Pancreas (tissue), 10 donors: Measurements from ENCODE around the gene DNER. TPM values are rescaled to one million over a fixed set of nuclear protein-coding genes. Genes with fewer than 3 reads are reported as not detected.
A peak's percentile ranks its signal among the peaks of the same experiment; 100 is the strongest.

Experiments used
- ATAC-seq, 4 donors: fragments of 200-7000 bp; cut with Tn5 transposase; one replicate each; pipeline versions ENCODE4 v1.8.0 to v1.9.1; 2020; ENCODE audit warnings: mild to moderate bottlenecking in 4 of 4, moderate library complexity in 4 of 4
- DNase-seq, 6 donors: peaks; one replicate each; pipeline ENCODE4 v3.0.0-alpha.2; 2020
- FAIRE-seq: peaks from 2 replicates; lab custom pipeline; 2012; peaks lifted over from hg19 to GRCh38; lab: Jason Lieb, UNC
- H3K27ac ChIP-seq, 4 donors: fragments of 200-600 bp; sonication (generic); 1 replicate in 3 of 4; 2 replicates in 1 of 4; pipeline versions ENCODE4 v1.5.0 to v1.8.0; 2020
- H3K27me3 ChIP-seq, 4 donors: fragments of 200-600 bp; one replicate each; pipeline ENCODE4 v1.8.0; 2021
- H3K36me3 ChIP-seq, 3 donors: fragments of 200-600 bp; sonication (generic) in 1 of 3; one replicate each; pipeline versions ENCODE4 v1.5.0 to v1.8.0; 2020 to 2021
- H3K4me1 ChIP-seq, 3 donors: fragments of 200-600 bp; one replicate each; pipeline ENCODE4 v1.8.0; 2021
- H3K4me3 ChIP-seq, 4 donors: fragments of 200-600 bp; sonication (generic) in 2 of 4; one replicate each; pipeline versions ENCODE4 v1.5.0 to v1.8.0; 2020 to 2021
- H3K9me3 ChIP-seq, 4 donors: fragments of 200-600 bp; one replicate each; pipeline ENCODE4 v1.8.0; 2021
- whole genome bisulfite sequencing, 2 donors: extraction: QIAGEN DNeasy Blood & Tissue Kit; methylation state at CpG; one replicate each; pipeline ENCODE4 v1.1.7; 2013; 5-methylcytosine and 5-hydroxymethylcytosine counted together
- intact Hi-C, 3 donors: fragments of 100-400 bp; cut with DNase I; formaldehyde crosslinking; loops; one replicate each; pipeline versions ENCODE4 v1.11.1 to v1.14.2; 2022
- polyA plus RNA-seq, 2 donors: library from polyadenylated mRNA; stranded (reverse); fragments of 200-250 nt; gene quantifications; one replicate each; pipeline ENCODE4 v1.2.3, GENCODE V29; 2013
- total RNA-seq, 6 donors: library from RNA; stranded (reverse); fragmentation: NEBNext Ultra II Directional in 4 of 6; extraction: Animal tissue kit (Norgen Biotek cat#: 25700) in 4 of 6; gene quantifications; one replicate each; pipeline versions ENCODE4 v1.2.1 to v1.2.4, GENCODE V29; 2021 to 2023
- TF ChIP-seq, protein P1 (sequence below), 4 donors: fragments of 200-600 bp; sonication (generic) in 3 of 4; IDR thresholded peaks; one replicate each; pipeline versions ENCODE4 v1.5.0 to v1.8.0; 2021; ENCODE audit warnings: antibody characterized with exemption in 4 of 4
- donor health status: healthy with polysubstance abuse.
- donor health status: DM: no; HTN: no; CAD: no; lungs with moderate emphysema.
- donor health status: DM: no; HTN: no; CAD: no.
- donor health status: control.
- donor health status: control.
- donor health status: Bipolar disorder and iron deficiency.
- donor health status: DM: yes; HTN: yes; CAD: no.
- donor health status: DM: no; HTN: no; CAD: no.
- donor health status: DM: no; HTN: no; CAD: no.
- donor health status: DM: yes; HTN: yes; CAD: no.

The DNER gene
- total and polyA plus RNA-seq, 8 donors, result 0.25 to 2.3 (median 0.44) TPM

DNA sequence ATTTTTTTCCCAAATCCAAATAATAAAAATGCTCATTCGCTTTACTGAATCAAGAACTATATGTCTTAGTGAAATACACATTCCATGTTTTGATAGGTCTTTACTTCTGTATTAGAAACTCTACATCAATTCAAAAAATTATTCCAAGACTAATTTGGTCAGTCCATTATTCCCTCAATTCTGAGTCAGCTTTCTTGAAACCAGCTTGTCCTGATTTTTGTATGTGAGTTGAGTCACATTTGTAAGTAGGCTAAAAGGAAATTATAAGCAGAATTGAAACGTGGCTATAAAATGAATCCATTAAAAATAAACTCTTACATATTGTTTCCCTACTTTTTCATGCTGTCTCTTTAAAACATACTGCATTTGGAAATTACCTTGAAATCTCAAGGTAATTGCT lies 113.0 kb downstream of the DNER start:
- intact Hi-C loops, result no loop called here
- DNase-seq (no peak), ATAC-seq (no peak), FAIRE-seq (no peak)
- 52 to 63% methylated on average over 2 of the region's 2 CpGs for WGBS, 2 donors
- TF ChIP-seq, protein P1, sequence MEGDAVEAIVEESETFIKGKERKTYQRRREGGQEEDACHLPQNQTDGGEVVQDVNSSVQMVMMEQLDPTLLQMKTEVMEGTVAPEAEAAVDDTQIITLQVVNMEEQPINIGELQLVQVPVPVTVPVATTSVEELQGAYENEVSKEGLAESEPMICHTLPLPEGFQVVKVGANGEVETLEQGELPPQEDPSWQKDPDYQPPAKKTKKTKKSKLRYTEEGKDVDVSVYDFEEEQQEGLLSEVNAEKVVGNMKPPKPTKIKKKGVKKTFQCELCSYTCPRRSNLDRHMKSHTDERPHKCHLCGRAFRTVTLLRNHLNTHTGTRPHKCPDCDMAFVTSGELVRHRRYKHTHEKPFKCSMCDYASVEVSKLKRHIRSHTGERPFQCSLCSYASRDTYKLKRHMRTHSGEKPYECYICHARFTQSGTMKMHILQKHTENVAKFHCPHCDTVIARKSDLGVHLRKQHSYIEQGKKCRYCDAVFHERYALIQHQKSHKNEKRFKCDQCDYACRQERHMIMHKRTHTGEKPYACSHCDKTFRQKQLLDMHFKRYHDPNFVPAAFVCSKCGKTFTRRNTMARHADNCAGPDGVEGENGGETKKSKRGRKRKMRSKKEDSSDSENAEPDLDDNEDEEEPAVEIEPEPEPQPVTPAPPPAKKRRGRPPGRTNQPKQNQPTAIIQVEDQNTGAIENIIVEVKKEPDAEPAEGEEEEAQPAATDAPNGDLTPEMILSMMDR (IDR thresholded peaks at IDR 0.05), result no peak
- Histone ChIP-seq H3K4me1 (no peaks in the 10 kb centered on the region), H3K27ac (no peak overlapping the region), H3K27me3 (no peaks in the 10 kb centered on the region), H3K36me3 (no peaks in the 10 kb centered on the region), H3K9me3 (no peaks in the 10 kb centered on the region), H3K4me3 (no peak overlapping the region)

DNA sequence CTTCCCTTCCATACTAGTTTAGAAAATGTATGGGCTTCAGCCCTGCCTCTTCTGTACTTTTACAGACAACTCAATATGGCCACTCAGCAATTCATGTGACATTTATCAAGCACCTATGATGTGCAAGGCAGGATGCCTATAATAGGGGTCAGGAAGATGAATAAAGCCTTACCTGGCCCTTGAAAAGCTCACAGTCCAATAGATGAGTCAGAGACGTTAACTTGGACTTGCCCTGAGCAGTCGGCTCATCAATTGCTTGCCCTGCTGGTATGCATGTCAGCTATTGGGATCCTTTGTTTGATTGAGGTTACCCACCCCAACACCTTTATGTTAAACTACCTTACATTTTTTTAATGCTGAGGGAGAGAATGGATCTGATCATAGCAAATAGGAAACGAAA lies 116.1 kb downstream of the DNER start:
- no peak overlapping the region for H3K27ac ChIP-seq
- H3K9me3 ChIP-seq, result no peaks in the 10 kb centered on the region
- 48 to 66% methylated on average over 3 of the region's 3 CpGs for WGBS, 2 donors
- intact Hi-C loops, result no loop called here
- no peak for FAIRE-seq
- TF ChIP-seq, protein P1 (IDR thresholded peaks at IDR 0.05), result no peak
- H3K27me3 ChIP-seq, result no peaks in the 10 kb centered on the region
- ATAC-seq, result no peak
- H3K4me1 ChIP-seq, result no peaks in the 10 kb centered on the region
- DNase-seq, result no peak
- no peaks in the 10 kb centered on the region for H3K36me3 ChIP-seq
- H3K4me3 ChIP-seq, result no peak overlapping the region

DNA sequence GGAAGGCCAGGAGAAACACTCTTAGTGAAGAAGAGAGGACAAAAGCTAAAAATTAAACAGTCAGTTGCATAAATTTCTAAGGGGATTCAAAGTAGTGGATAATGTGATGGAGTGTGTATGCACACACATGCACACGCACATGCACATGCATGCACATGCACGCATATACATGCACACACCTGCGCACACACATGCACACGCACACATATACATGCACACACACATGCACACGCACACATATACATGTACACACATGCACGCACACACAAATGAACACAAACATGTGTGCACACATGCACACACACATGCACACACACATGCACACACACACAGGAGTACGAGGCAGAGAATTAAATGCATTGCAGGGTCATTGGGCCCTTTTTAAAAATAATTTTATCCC lies 117.6 kb downstream of the DNER start:
- ATAC-seq (no peak), DNase-seq (no peak), FAIRE-seq (no peak)
- Histone ChIP-seq H3K4me1 (no peaks in the 10 kb centered on the region), H3K9me3 (no peaks in the 10 kb centered on the region), H3K27me3 (no peaks in the 10 kb centered on the region), H3K36me3 (no peaks in the 10 kb centered on the region), H3K4me3 (no peak overlapping the region), H3K27ac (no peak overlapping the region)
- intact Hi-C loops, result no loop called here
- WGBS, 2 donors, result 54 to 56% methylated on average over 7 of the region's 7 CpGs
- TF ChIP-seq, protein P1 (IDR thresholded peaks at IDR 0.05), result no peak

DNA sequence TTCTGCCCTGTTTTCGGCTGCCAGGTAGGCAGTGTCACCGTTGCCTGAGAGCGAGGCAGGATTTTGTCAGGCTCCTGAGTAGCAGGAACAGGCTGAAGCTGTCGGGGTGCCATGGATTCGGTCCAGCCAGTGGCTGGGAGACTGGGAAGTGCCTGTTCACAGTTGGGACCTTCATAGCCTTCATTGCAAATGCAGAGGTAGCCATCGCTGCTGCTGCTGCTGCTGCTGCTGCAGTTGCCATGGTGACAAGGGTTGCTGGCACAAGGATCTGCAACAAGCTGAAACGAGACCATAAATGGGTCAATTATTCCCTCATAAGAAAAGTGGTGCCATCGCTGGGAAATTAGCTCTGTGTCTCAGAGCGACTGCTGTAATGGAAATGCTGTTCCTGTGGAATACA lies 122.7 kb downstream of the DNER start:
- no peak for ATAC-seq
- H3K27ac ChIP-seq, result no peak overlapping the region
- no peak for DNase-seq
- H3K9me3 ChIP-seq, result no peaks in the 10 kb centered on the region
- no peak overlapping the region for H3K4me3 ChIP-seq
- H3K27me3 ChIP-seq, result no peaks in the 10 kb centered on the region
- intact Hi-C loops, result no loop called here
- WGBS, 2 donors, result 56 to 71% methylated on average over 9 of the region's 9 CpGs
- H3K36me3 ChIP-seq, result no peaks in the 10 kb centered on the region
- no peak for FAIRE-seq
- TF ChIP-seq, protein P1 (IDR thresholded peaks at IDR 0.05), result no peak
- H3K4me1 ChIP-seq, result no peaks in the 10 kb centered on the region

DNA sequence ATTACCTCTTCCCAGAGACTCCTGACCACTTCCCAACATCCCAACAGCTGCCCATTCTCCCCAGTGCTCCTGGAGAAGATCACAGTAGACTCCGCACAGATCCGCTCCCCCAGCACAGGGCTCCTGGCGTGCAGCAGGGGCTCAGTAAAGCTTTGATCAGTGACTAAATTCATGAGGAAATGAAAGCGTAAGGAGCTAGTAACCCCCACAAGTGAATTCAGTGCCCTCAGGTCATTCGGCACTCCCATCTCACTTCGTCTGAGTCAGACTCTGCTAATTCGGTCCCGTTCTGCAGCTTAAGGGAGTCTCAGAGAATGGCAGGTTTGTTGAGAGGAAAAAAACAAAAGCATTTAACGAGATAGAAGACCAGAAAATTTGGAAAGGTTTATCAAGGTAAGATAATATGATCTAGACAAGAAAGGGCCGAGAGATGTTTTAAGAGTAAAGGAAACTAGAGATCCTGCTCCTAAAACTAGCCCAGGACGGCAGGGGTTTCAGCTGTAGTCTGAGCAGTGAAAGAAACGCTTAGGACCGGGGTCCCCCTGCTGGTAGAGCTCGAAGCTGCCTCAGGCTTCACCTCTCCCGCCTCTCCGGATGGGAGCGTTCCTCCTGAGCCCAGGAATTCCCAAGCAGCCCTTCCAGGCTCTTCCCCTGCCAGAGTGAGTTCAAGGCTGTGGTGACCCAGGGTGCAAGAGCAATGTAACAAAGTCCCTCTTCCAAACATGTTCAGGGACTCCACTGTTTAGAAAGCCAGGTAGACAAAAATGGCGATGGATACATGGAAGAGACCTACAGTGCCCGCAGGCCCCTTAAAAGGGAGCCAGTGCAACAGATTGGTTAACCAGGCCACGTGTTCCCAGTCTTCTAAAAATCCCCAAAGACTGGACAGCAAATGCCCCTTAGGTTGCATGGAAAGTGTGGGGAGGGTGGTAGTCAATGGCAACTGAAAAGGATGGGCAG lies 127.3 kb downstream of the DNER start:
- no peak overlapping the region for H3K27ac ChIP-seq
- ATAC-seq (peak; percentile 86 to 99 (median 98)), DNase-seq (peak; percentile 48 to 84 (median 74)), FAIRE-seq (no peak)
- H3K4me3 ChIP-seq, result peak overlapping the region in 1 of 4 donors; percentile 17
- H3K27me3 ChIP-seq, result no peaks in the 10 kb centered on the region
- no peaks in the 10 kb centered on the region for H3K36me3 ChIP-seq
- WGBS, 2 donors, result 25 to 26% methylated on average over 20 of the region's 20 CpGs
- H3K4me1 ChIP-seq, result no peaks in the 10 kb centered on the region
- TF ChIP-seq, protein P1 (IDR thresholded peaks at IDR 0.05), result peak; percentile 64 to 81 (median 76)
- no peaks in the 10 kb centered on the region for H3K9me3 ChIP-seq
- intact Hi-C loops, result loop anchor here in 1 of 3 donors (5.0 to 10.0 kb wide), 2 partner anchors 152 to 455 kb away; no protein-coding TSS in a partner anchor
